RPMI7951 (cell line): ENCODE measurements around the gene TNFAIP8L1. TPM values are rescaled to one million over a fixed set of nuclear protein-coding genes. Genes with fewer than 3 reads are reported as not detected.
"Not testable (repeated sequence)": the region's sequence is repeated elsewhere in the genome, so short reads cannot be mapped to it uniquely, and the experiment has no call there.

Experiments used
- DNase-seq: peaks from one replicate; pipeline ENCODE4 v3.0.0-alpha.2; 2012; ENCODE audit warnings: low read depth
- total RNA-seq: library from RNA; depleted of rRNA; stranded (reverse); fragments of >200 nt; shearing (Covaris generic); gene quantifications from 2 replicates; pipeline ENCODE4 v1.2.3, GENCODE V29; 2014

Gene TNFAIP8L1
- total RNA-seq, 1 experiment from 2014 or later = 7.7 TPM

DNA sequence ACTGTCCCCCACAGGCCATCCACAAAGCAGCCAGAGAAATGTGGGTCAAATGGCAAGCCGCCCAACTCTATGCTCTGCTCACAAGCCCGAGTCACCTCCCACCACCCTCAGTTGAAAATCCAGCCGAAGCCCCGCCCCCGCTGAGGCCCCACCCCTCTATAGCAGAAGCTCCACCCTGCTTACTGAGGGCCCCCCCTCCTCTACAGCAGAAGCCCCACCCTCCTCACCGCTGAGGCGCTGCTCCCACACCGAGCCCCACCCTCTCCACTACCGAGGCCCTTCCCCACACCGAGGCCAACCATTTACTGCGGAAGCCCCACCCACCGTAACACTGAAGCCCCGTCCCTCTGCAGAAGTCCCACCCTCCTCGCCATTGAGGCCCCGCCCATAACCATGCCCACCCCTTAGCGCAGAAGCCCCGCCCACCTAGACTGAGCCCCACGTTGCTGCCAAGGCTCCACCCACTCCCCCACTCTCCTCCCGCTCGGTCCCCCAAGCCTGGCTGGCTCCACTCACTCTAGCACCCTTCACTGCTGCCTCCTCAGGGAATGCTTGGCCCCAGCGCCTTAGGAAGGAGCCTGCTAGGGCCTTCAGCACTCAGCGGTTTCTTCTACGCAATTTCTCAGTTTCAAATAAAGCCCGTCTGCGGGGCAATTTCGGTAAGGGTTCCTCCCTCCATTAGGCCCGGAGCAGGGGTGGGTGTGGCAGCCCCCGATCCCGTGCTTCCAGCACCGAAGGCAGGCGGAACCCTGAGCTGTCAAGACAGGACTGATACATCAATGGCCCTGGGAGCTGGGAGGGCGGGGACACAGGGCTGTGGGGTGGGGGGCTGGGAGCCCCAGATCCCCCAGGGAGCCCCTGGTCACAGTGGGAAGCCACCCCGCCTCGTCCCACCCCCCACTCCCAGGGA, 39.8 kb downstream of the TNFAIP8L1 start:
- no peak for DNase-seq

DNA sequence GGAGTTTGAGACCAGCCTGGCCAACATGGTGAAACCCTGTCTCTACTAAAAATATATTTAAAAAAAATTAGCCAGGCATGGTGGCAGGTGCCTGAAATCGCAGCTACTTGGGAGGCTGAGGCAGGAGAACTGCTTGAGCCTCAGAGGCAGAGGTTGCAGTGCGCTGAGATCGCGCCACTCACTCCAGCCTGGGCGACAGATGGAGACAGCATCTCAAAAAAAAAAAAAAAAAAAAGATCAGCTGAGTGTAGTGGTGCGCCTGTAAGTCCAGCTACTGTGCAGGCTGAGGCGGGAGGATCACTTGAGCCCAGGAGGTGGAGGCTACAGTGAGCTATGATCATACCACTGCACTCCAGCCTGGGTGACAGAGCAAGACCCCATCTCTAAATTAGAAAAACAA, 40.7 kb downstream of the TNFAIP8L1 start:
- not testable (repeated sequence) for DNase-seq

DNA sequence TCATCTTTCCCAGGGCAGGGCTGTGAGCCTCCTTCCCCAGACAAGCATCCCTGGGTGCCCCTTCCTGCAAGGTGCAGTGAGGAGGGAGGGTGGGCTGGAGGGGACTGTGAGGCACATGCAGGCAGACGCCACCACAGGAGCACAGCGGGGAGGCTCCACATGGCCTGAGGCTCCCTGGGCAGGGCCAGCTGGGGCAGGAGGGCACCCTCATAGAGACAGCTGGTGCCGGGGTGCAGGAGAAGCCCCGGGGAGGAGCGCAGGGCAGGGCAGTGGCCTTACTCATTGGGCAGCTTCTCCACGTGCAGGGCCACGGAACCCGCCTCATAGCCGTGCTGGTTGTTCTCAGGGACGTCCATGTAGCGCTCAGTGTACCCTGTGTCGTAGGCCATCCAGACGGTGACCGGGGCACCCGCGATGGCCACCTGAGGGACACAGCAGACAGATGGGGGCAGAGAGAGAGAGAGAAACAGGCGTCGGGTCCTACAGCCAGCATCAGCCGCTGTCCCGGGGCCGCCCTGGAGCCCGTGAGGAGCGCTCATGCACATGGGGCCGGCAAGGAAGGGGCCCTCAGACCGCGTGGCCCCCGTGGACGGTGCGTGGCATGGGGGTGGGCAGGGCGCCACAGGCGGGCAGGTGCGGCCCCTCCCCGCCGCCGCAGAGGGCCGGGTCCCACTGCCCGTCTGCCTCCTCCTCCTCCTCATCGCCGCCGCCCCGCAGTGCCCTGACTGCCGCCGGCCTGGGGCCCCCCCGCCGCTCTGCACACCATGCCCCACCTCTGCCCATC, 43.3 kb downstream of the TNFAIP8L1 start:
- DNase-seq = no peak

DNA sequence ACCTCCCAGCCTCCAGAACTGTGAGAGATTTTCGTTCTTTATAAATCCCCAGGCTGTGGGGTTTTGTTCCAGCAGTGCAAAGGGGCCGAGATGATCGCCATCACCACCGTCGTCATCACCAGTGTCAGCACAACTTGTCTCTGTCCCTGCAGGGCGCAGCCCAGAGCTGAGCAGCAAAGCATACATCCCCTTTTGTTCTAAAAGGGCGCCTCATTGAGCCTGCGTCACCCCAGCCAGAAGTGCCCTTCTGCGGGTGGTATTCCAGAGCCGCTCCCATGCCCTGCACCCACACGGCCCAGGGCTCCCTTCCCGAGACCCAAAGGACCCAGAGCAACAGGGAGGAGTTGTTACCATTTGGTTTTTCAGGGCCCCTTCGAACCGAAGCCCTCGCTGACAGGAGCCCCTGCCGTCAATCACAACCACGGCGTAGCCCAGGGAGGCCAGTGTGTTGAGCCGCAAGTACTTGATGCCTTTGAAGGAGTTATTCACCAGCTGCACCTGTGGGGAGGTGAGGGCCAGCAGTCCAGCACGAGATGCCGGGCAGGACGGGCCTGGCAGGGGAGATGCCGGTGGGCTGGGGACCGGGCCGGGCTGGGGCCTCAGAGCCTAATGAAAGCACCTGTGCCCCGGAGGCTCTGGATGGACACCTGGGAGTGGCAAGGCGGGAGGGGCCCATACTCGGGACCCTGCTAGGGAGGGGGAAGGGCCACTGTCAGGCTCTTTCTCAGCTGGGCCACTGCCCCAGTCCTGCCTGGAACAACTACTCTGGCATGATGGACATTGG, 45.2 kb downstream of the TNFAIP8L1 start:
- no peak for DNase-seq

DNA sequence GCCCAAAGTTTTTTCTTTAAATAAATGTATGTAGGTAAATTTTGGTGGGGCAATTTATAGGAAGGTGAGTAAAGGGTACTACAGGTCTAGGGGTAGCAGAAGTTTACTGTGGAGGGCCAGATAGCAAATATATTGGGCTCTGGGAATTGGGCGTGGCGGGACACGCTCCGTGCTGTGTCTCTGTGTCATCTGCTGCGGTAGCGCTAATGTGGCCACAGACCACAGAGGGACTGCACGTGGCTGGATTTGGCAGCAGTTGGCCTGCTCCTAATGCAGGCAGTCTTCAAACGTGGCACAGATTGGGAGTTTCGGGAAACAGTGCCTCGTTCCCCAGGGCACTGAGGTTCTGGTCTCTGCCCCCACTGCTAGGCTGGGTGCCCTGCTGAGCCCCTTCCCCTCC, 47.4 kb downstream of the TNFAIP8L1 start:
- no peak for DNase-seq

DNA sequence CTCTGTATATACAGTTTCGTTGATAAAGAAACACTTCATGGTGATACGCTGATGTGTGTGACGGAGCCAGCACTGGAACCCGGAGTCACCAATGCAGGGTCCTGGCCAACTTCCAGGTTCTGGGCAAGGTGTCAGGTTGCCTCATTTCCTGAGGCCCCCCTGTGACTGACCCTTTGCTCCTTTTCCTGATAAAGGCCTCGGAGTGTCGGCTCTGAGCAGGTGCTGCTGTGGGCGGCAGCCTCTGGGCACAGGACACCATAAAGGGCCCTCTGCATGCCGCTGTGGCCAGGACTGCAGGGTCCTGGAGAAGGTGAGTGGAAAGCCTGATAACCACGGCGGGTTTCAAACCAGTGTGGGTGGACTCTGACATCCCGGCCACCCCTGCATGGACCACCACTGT, 48.1 kb downstream of the TNFAIP8L1 start:
- DNase-seq = no peak

DNA sequence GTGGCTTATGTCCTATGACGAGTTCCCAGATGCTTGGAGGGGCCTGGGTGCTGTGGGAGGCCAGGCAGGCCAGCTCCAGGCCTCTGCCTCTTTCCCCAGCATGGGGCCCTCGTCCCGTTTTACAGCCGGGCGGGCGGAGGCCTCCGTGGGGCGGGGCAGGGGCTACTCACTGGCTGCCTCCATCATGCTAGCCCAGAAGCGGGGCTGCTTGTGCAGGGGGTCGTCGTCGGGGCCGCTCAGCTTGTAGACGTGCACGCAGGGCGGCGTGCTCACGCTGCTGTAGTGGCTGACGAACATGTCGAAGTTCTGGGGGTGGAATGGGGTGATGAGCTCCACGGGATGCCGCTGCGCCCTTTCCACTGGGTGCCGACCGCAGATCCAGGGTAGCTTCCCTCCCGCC, 49.3 kb downstream of the TNFAIP8L1 start:
- no peak for DNase-seq

DNA sequence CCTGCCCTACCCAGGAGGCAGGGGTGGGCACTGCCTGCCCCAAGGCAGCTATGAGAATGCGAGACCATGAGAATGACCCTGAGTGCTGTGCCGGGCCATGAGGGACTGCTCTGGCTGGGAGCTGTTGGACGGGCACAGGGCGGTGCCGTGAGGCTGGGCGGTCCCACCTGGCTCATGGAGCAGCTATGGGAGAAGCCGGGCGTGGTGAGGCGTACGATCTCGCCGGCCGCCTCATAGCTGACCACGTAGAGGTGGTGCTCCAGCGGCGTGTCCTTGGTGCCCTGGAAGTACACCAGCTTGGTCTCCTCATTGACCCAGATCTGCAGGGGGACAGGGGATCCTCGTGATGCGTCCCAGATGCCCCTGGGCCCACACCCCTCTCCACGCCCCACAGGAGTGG, 50.1 kb downstream of the TNFAIP8L1 start:
- DNase-seq = no peak

DNA sequence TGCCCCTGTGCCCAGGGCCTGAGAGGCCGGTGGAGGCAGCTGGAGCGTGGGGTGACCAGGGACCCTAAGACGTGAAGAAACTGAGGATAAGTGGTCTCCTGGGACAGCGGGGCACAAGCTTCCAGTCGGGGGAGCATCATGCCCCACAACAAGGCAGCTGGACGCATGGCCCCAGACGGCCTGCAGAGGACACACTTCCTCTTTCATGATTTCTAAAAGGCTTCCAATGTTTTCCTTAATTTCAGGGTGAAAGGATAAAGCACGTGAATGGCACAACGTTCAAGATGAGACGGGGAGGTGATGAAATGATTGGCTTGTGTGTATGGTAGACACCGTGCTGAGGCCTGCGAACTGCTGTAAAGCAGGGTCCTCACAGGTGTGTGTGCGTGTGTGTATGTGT, 51.0 kb downstream of the TNFAIP8L1 start:
- no peak for DNase-seq

DNA sequence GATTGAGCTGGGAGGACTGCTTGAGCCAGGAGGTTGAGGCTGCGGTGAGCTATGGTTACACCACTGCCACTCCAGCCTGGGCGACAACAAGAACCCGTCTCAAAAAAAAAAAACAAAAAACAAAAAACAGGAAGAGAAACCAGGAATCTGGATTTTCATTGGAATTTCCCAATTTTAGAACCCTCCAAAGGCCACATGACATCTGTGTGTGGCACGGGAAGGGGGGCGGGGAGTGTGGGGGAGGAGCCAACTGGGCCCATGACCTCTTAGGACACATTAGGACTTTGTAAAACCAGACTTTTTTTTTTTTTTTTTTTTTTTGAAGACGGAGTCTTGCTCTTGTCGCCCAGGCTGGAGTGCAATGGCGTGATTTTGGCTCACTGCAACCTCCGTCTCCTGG, 52.1 kb downstream of the TNFAIP8L1 start:
- no peak for DNase-seq

DNA sequence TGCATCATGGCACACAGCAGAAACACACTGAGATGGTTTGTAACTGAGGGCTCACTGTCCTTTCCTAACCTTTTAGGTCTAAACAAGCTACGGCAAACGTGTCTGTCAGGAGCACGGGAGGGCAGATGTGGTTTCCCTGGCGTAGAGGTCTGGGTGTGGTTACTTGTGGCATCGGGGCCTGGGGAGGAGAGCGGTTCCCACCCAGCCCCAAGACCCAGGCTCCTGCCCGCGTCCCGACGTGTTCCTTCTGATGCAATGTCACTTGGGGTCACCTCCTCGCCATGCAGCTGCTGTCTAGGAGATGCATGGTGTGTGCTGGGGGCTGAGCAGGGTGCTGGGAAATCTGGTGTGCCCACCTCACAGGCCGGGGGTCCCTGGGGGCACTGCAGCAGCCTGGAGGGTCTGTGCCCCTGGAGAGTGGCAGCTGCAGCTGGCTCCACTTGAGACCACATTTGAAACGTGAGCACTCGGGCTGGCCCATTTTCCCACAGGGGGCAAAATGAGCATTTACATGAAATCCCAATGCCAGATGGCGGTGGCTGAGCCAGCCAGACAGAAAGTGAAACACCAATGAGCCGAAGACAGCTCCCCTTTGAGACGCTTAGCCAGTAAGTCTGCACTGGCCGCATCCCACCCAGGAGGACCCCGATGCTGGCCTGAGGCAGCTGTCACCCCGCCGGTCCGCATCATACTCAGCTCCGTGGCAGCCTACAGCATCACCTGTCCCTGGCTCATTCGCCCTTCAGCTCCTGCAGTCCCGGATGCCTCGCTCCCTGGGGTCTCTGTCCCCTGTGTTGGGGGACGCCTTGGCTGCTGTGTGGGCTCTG, 53.1 kb downstream of the TNFAIP8L1 start:
- no peak for DNase-seq

DNA sequence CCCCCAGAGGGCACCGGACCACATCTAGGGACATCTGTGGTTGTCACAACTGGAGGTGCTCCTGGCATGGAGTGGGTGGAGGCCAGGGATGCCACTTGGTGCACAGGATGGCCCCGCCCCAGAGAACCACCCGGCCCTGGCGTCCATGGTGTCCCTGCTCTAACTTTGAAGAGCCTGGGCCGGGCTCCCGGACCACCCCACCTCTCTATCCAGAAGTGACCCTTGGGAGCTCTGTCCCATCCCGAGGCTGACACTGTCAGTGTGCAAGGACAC, 53.7 kb downstream of the TNFAIP8L1 start:
- DNase-seq = no peak

DNA sequence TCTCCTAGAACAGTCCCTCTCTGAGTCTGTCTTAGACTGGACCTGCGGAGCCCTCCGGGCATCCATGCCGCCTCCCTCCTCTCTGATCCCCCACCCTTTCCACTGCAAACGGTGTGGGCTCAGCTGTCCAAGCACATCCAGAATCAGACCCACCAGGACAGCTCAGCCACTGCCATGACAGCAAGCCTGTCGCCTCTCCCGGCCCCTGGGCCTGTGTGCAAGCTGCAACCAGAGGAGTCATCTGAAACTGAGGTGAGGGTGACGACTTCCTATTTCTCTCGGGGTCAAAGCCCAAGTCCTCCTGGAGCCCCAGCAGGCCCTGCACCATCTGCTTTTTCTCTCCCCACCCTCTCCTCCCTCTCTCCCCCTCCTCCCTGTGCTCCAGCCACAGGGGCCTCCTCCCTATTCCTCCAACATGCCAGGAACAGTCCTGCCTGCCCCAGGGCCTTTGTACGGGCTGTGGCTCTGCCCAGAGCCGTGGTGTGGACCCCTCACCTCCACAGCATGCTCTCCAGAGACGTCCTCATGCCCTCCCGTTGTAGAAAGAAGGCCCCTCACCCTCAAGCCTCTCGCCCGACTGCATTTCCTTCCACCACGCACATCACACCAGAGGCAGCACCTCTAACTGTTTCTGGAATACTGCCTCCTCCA, 54.3 kb downstream of the TNFAIP8L1 start:
- no peak for DNase-seq

DNA sequence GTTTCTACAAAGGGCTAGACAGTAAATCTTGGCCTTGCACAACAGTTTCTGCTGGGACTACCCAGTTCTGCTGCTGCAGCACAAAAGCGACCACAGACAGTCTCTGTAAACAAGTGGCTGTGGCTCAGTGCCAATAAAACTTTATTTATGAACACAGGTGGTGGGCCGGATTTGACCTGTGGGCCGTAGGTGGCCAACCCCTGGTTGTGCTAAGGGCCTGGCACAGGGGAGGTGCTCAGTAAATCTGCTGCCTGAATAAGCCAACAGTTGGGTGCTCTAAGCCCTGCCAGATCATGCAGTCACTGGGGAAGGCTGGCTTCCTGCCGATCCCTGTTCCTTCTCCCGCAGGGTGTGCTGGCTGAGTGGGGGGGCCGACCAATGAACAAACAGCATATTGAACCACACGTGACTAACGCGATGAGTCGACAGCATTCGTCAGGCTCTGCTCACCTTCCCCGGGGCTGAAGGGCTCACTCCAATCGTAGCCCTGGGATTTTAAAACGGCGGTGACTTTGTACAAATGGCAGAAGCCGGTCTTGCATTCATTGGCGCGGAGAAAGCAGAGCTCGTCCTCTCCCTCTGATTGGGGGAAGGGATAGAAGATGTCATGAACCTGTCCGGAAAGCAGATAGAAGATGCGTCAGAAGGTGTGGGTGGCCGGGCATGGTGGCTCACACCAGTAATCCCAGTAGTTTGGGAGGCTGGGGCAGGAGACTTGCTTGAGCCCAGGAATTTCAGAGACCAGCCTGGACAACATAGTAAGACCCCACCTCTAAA, 55.1 kb downstream of the TNFAIP8L1 start:
- peak; percentile 99 for DNase-seq

DNA sequence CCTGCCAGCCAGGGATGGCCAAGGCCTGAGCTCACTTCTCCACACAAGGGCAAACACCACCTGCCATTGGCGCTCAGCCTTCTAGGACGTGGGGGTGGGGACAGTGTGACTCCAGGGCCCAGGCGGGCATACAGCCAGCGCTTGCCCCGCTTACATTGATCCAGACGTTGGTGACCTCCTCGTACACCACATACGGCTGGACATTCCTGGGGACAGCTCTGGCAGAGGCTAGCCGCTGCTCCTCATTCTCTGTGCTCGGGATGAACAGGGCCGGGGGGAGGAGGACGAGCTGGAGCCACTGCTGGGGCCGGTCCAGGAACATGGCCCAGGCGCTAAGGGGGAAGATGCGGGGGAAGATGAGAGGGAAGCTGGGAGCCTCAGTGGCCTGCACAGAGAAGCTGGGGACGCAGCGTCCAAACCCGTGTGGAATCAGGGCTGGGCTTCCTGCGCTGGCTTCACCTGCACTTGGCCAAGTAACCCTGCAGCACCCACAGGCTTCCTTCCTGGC, 56.0 kb downstream of the TNFAIP8L1 start:
- no peak for DNase-seq

DNA sequence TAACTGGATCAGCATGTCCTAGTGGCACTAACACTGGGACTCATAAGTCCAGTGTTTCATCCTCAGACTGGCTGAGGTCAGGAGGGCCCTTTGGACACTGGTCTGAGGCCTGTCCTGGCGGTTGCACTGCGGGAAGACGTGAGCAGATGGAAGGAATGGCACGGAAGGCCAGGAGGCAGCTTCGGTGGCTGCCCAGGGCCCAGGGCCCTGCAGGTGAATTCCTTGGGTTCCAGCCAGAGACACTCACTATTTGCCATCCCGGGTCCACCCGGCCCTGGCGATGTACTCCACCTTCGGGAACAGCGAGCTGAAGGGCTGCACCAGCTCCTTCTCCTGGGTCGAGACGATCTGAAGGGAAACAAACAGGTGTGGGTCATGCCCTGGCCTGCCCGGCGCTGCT, 58.0 kb downstream of the TNFAIP8L1 start:
- DNase-seq = peak; percentile 10

DNA sequence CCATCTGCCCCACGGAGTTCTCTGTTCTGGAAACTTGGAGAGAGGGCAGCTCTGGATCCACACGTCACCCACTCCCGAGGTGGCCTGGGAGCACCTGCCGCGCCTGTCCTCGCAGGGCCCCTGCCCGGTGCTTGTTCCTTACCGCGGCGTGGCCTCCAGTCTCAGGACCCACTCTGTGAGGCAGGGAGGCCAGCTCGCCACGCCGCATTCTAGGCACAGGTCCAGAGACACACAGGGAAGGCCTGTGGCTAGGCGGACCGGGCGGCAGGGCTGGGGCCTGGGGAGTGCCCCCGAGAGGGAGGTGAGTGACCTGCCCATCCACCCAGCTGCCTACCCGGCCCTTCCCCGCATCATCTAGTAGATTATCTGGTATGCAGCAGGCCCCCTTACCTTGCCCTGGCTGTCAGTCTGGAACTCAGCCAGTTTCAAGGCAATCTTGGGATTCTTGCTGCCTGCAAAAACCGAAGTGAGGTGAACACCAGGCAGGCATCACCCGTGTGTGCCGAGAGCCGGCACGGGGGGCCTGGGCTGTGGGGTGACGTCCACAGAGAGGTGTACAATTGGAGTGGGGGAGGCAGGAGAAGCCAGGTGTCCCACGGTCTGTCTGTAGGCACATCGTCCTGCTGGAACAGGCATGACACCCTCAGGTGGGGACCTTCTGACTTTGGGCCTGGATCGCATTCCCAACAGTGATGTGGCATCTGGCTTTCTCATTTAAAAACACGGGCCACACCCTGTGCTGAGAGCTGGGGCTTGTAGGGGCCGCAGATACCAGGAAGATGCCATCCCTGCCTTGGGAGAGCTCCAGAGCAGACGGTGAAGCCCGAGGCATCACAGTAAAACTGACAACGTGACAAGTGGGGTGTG, 60.7 kb downstream of the TNFAIP8L1 start:
- DNase-seq = no peak

DNA sequence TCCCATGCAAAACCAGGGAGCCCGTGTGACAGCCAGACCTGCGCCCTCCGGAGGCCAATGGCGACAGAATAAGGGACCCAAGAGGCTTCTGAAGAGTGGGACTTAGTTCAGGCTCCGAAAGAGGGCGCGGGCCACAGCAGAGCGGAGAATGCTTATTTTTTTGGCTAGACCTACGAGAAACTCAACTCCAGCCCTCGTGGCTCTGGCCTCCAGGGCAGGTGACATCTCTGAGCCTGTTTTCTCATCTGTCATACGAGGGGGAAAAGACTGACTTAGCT, 61.3 kb downstream of the TNFAIP8L1 start:
- no peak for DNase-seq

DNA sequence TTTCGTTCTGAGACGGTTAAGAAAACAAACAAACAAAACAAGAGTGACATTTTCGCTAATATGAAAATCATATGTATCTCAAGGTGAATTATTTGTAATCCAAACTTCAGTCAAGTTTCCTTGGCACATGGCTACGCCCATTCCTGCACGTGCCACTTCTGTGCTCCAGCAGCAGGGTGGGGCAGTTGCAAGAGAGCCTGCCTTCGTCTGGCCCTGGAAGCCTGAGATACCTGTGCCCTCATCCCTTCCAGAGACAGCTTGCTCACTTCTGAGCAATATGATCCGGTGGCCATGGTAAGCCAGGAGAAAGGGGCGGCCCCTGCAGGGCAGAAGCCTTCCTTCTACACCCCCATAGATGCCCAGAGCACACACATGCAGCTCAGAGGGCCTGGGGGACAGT, 62.2 kb downstream of the TNFAIP8L1 start:
- DNase-seq = no peak
